Thyroid gland (tissue), 4 donors: Measurements from ENCODE around the gene B9D1.

ENCODE experiments used
- POLR2A ChIP-seq, 2 donors: fragments of 450-650 bp; IDR thresholded peaks; one replicate each; pipeline ENCODE4 v1.6.1; 2017; ENCODE audit warnings: antibody characterized with exemption in 2 of 2, mild to moderate bottlenecking in 2 of 2, moderate library complexity in 1 of 2
- TF ChIP-seq, protein P1 (sequence below), 6 experiments: fragments of 200-600 bp in 3 of 6; fragments of 450-650 bp in 3 of 6; sonication (generic) in 3 of 6; IDR thresholded peaks; one replicate each; pipeline ENCODE4 v1.5.1; 2016 to 2019; ENCODE audit warnings: antibody characterized with exemption in 6 of 6, mild to moderate bottlenecking in 2 of 6, inconsistent platforms in 1 of 6, moderate library complexity in 1 of 6

DNA sequence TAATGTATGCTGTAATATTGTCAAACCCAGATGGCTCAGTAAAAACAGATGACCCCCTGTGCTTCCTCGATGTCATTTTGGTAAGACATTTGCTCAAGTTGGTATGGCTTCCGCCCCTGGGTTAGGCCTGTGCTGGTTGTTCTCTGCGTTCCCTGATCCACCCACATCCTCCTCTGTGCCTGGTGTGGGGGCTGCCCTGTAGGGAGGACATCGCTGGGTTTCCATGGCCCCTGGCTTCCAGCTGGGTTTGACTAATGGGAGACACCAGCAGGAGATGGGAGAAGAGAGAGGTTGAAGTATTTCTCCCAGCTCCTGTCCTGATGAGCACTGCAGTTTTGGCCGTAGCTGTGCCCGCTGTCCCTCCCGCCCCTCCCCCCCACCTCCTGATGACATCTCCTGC lies 28.9 kb upstream of the B9D1 start:
- TF ChIP-seq, protein P1, sequence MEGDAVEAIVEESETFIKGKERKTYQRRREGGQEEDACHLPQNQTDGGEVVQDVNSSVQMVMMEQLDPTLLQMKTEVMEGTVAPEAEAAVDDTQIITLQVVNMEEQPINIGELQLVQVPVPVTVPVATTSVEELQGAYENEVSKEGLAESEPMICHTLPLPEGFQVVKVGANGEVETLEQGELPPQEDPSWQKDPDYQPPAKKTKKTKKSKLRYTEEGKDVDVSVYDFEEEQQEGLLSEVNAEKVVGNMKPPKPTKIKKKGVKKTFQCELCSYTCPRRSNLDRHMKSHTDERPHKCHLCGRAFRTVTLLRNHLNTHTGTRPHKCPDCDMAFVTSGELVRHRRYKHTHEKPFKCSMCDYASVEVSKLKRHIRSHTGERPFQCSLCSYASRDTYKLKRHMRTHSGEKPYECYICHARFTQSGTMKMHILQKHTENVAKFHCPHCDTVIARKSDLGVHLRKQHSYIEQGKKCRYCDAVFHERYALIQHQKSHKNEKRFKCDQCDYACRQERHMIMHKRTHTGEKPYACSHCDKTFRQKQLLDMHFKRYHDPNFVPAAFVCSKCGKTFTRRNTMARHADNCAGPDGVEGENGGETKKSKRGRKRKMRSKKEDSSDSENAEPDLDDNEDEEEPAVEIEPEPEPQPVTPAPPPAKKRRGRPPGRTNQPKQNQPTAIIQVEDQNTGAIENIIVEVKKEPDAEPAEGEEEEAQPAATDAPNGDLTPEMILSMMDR (IDR thresholded peaks at IDR 0.05): no peak
- TF ChIP-seq POLR2A (IDR thresholded peaks at IDR 0.05): no peak
